GM12878 (cell line): Measurements from ENCODE around the gene IDH3A. TPM values are rescaled to one million over a fixed set of nuclear protein-coding genes. Genes with fewer than 3 reads are reported as not detected.

ENCODE experiments used
- ATAC-seq: fragments of 200-7000 bp; cut with Tn5 transposase; 3 replicates; pipeline ENCODE4 v1.9.1; 2020; ENCODE audit warnings: mild to moderate bottlenecking, moderate library complexity
- BruUV-seq: library from RNA; stranded (reverse); fragments of 400-500 nt; replicated peaks from 2 replicates; lab custom pipeline; 2021; lab: Mats Ljungman, UMichigan
- CTCF ChIA-PET: fragments of 300-600 bp; sonication (Branson Sonifier 250); formaldehyde crosslinking; extraction: SDS; loops from one replicate; lab custom pipeline; 2021; ENCODE audit warnings: inconsistent platforms; lab: Yijun Ruan, JAX
- POLR2A ChIA-PET: fragments of 350-600 bp; formaldehyde crosslinking; extraction: SDS; loops from one replicate; lab custom pipeline; 2021; ENCODE audit warnings: inconsistent platforms; lab: Charles Lee
- RAD21 ChIA-PET: fragments of 300-600 bp; sonication (Branson Sonifier 250); formaldehyde crosslinking; loops from one replicate; lab custom pipeline; 2023; ENCODE audit warnings: antibody characterized with exemption; ENCODE audit not compliant: unreplicated experiment; lab: Charles Lee
- SMC1A ChIA-PET: fragments of 300-600 bp; sonication (Branson Sonifier 250); formaldehyde crosslinking; loops from one replicate; lab custom pipeline; 2023; ENCODE audit not compliant: unreplicated experiment, uncharacterized antibody; lab: Charles Lee
- DNase-seq: peaks from one replicate; pipeline ENCODE4 v3.0.0-alpha.2; 2011; ENCODE audit warnings: low read depth, low spot score
- FAIRE-seq: peaks from 3 replicates; lab custom pipeline; 2011; peaks lifted over from hg19 to GRCh38; lab: Jason Lieb, UNC
- H2AFZ ChIP-seq: 2 replicates; pipeline ENCODE4 v1.6.0; 2011; ENCODE audit warnings: low read depth, low read length, control low read depth; ENCODE audit not compliant: control insufficient read depth
- H3K27ac ChIP-seq: 2 replicates; pipeline ENCODE4 v1.5.1; 2011; ENCODE audit warnings: control low read depth; ENCODE audit not compliant: control insufficient read depth, insufficient read depth
- H3K27me3 ChIP-seq, 2 experiments: replicated peaks in 1 of 2; 2 replicates each; pipeline versions ENCODE4 v1.6.0 to v1.6.1; 2011; ENCODE audit warnings: low read length in 1 of 2; ENCODE audit not compliant: control insufficient read depth in 2 of 2, insufficient read depth in 2 of 2
- H3K36me3 ChIP-seq, 2 experiments: 2 replicates each; pipeline ENCODE4 v1.5.1; 2011; ENCODE audit warnings: low read length in 1 of 2; ENCODE audit not compliant: control insufficient read depth in 2 of 2, insufficient read depth in 2 of 2
- H3K4me1 ChIP-seq: 2 replicates; pipeline ENCODE4 v1.6.1; 2011; ENCODE audit warnings: mild to moderate bottlenecking, low read length, moderate library complexity, mixed read lengths; ENCODE audit not compliant: control insufficient read depth, insufficient read depth
- H3K4me2 ChIP-seq: 2 replicates; pipeline ENCODE4 v1.6.0; 2011; ENCODE audit warnings: control low read depth; ENCODE audit not compliant: control insufficient read depth, insufficient read depth
- H3K4me3 ChIP-seq: fragments of 200-600 bp; sonication (generic); 2 replicates; pipeline ENCODE4 v1.5.1; 2016
- H3K79me2 ChIP-seq: 2 replicates; pipeline ENCODE4 v1.6.0; 2011; ENCODE audit warnings: low read length; ENCODE audit not compliant: control insufficient read depth, insufficient read depth
- H3K9ac ChIP-seq: 2 replicates; pipeline ENCODE4 v1.8.0; 2011; ENCODE audit warnings: low read length, control low read depth, mixed read lengths; ENCODE audit not compliant: control insufficient read depth, insufficient read depth
- H3K9me3 ChIP-seq: replicated peaks from 3 replicates; pipeline ENCODE4 v1.5.1; 2011; ENCODE audit warnings: mild to moderate bottlenecking, low read length; ENCODE audit not compliant: control insufficient read depth, insufficient read depth
- H4K20me1 ChIP-seq: 2 replicates; pipeline ENCODE4 v1.6.0; 2011; ENCODE audit not compliant: control insufficient read depth, insufficient read depth
- MTA2 ChIP-seq: fragments of 450-650 bp; IDR thresholded peaks from 2 replicates; pipeline ENCODE4 v1.6.1; 2016; ENCODE audit warnings: low read depth, mild to moderate bottlenecking, moderate library complexity
- NFXL1 ChIP-seq: fragments of 450-650 bp; IDR thresholded peaks from 2 replicates; pipeline ENCODE4 v1.6.1; 2017; ENCODE audit warnings: antibody characterized with exemption, mild to moderate bottlenecking, borderline replicate concordance
- NFYA ChIP-seq: IDR thresholded peaks from 2 replicates; pipeline ENCODE4 v1.6.1; 2011; ENCODE audit warnings: low read depth, mild to moderate bottlenecking, low read length, improper control_type of control experiment, borderline replicate concordance
- STAT3 ChIP-seq: IDR thresholded peaks from 2 replicates; pipeline ENCODE4 v1.6.1; 2011; ENCODE audit warnings: low read depth, low read length, improper control_type of control experiment
- TCF12 ChIP-seq: IDR thresholded peaks from 2 replicates; pipeline ENCODE4 v1.6.1; 2011; ENCODE audit warnings: low read depth, mild to moderate bottlenecking, low read length
- ZNF384 ChIP-seq: IDR thresholded peaks from 2 replicates; pipeline ENCODE4 v1.6.1; 2012; ENCODE audit warnings: low read depth, mild to moderate bottlenecking, low read length, improper control_type of control experiment, borderline replicate concordance
- WGBS: methylation state at CpG from one replicate; pipeline ENCODE4 v1.1.6; 2016; ENCODE audit warnings: low lambda C conversion rate; ENCODE audit not compliant: insufficient replicate concordance, insufficient coverage; ENCODE audit errors: missing lambda C conversion rate; 5-methylcytosine and 5-hydroxymethylcytosine counted together
- in situ Hi-C: fragments of 300-500 bp; cut with MboI; formaldehyde crosslinking; loops from 9 replicates; pipeline ENCODE4 v1.14.3; 2018; ENCODE audit warnings: mixed read lengths
- intact Hi-C: fragments of 100-400 bp; cut with micrococcal nuclease; formaldehyde crosslinking; loops from one replicate; pipeline ENCODE4 v1.14.2; 2022; ENCODE audit not compliant: unreplicated experiment
- polyA plus RNA-seq, 11 experiments: library from polyadenylated mRNA; depleted of rRNA in 4 of 11; unstranded in 6 of 11; stranded (reverse) in 5 of 11; fragments of >200 nt; fragmentation: Nextera tagmentation in 4 of 11; fragmentation: Illumina TruSeq in 1 of 11; extraction: Ambion mirVana in 4 of 11; extraction: Trizol in 1 of 11; gene quantifications; 1 replicate in 1 of 11; 2 replicates in 10 of 11; pipeline versions ENCODE4 v1.2.1 to v1.2.3, GENCODE V29; 2011 to 2016; ENCODE audit warnings: inconsistent platforms in 2 of 11, missing spikeins in 2 of 11, low read depth in 1 of 11
- total RNA-seq, 4 experiments: library from RNA; depleted of rRNA in 3 of 4; stranded (reverse); fragments of >200 nt in 3 of 4; fragmentation: Illumina TruSeq in 1 of 4; extraction: Trizol in 1 of 4; gene quantifications; 2 replicates each; pipeline versions ENCODE4 v1.2.1 to v1.2.3, GENCODE V29; 2013 to 2021
- TF ChIP-seq, protein P1 (sequence below): fragments of 450-650 bp; IDR thresholded peaks from 2 replicates; pipeline ENCODE4 v1.6.1; 2017; ENCODE audit warnings: mild to moderate bottlenecking, moderate library complexity
- TF ChIP-seq, protein P2 (sequence below): IDR thresholded peaks from 2 replicates; pipeline ENCODE4 v1.6.1; 2011; ENCODE audit warnings: borderline replicate concordance, low read depth, mild to moderate bottlenecking, moderate library complexity, low read length; ENCODE audit not compliant: insufficient read depth, poor library complexity, severe bottlenecking
- TF ChIP-seq, protein P3 (sequence below): fragments of 450-650 bp; IDR thresholded peaks from 2 replicates; pipeline ENCODE4 v1.6.1; 2017; ENCODE audit warnings: antibody characterized with exemption, mild to moderate bottlenecking, moderate library complexity

Gene IDH3A
- total and polyA plus RNA-seq, 10 of the 15 experiments (the other 5 are each of a cell fraction or from before 2014, with no cell fraction given) = 83.9 to 254 (median 195) TPM

DNA sequence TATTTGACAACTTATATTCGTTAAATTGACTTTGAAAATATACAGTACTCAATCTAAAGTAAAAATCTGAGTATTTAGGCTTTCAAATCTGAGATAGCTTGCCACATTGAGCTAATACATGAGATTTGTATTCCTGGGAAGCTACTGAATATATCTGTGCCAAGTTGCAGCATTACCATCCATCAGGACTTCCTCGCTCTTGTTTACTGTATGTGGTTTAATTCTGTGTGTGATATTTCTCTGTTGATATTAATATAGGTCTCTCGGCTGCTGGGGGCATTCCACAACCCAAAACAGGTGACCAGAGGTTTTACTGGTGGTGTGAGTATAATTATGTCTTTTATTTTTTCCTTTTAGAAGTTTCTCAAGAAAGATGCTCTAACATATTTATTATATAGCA lies 5.8 kb downstream of the IDH3A start:
- TF ChIP-seq, protein P1, sequence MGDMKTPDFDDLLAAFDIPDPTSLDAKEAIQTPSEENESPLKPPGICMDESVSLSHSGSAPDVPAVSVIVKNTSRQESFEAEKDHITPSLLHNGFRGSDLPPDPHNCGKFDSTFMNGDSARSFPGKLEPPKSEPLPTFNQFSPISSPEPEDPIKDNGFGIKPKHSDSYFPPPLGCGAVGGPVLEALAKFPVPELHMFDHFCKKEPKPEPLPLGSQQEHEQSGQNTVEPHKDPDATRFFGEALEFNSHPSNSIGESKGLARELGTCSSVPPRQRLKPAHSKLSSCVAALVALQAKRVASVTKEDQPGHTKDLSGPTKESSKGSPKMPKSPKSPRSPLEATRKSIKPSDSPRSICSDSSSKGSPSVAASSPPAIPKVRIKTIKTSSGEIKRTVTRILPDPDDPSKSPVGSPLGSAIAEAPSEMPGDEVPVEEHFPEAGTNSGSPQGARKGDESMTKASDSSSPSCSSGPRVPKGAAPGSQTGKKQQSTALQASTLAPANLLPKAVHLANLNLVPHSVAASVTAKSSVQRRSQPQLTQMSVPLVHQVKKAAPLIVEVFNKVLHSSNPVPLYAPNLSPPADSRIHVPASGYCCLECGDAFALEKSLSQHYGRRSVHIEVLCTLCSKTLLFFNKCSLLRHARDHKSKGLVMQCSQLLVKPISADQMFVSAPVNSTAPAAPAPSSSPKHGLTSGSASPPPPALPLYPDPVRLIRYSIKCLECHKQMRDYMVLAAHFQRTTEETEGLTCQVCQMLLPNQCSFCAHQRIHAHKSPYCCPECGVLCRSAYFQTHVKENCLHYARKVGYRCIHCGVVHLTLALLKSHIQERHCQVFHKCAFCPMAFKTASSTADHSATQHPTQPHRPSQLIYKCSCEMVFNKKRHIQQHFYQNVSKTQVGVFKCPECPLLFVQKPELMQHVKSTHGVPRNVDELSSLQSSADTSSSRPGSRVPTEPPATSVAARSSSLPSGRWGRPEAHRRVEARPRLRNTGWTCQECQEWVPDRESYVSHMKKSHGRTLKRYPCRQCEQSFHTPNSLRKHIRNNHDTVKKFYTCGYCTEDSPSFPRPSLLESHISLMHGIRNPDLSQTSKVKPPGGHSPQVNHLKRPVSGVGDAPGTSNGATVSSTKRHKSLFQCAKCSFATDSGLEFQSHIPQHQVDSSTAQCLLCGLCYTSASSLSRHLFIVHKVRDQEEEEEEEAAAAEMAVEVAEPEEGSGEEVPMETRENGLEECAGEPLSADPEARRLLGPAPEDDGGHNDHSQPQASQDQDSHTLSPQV = no peak
- TF ChIP-seq STAT3 = no peak
- no peak for TF ChIP-seq MTA2
- TF ChIP-seq TCF12 = no peak
- TF ChIP-seq NFYA = no peak
- TF ChIP-seq, protein P2, sequence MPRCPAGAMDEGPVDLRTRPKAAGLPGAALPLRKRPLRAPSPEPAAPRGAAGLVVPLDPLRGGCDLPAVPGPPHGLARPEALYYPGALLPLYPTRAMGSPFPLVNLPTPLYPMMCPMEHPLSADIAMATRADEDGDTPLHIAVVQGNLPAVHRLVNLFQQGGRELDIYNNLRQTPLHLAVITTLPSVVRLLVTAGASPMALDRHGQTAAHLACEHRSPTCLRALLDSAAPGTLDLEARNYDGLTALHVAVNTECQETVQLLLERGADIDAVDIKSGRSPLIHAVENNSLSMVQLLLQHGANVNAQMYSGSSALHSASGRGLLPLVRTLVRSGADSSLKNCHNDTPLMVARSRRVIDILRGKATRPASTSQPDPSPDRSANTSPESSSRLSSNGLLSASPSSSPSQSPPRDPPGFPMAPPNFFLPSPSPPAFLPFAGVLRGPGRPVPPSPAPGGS = no peak
- TF ChIP-seq NFXL1 = no peak
- TF ChIP-seq, protein P3, sequence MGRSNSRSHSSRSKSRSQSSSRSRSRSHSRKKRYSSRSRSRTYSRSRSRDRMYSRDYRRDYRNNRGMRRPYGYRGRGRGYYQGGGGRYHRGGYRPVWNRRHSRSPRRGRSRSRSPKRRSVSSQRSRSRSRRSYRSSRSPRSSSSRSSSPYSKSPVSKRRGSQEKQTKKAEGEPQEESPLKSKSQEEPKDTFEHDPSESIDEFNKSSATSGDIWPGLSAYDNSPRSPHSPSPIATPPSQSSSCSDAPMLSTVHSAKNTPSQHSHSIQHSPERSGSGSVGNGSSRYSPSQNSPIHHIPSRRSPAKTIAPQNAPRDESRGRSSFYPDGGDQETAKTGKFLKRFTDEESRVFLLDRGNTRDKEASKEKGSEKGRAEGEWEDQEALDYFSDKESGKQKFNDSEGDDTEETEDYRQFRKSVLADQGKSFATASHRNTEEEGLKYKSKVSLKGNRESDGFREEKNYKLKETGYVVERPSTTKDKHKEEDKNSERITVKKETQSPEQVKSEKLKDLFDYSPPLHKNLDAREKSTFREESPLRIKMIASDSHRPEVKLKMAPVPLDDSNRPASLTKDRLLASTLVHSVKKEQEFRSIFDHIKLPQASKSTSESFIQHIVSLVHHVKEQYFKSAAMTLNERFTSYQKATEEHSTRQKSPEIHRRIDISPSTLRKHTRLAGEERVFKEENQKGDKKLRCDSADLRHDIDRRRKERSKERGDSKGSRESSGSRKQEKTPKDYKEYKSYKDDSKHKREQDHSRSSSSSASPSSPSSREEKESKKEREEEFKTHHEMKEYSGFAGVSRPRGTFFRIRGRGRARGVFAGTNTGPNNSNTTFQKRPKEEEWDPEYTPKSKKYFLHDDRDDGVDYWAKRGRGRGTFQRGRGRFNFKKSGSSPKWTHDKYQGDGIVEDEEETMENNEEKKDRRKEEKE = no peak
- TF ChIP-seq ZNF384 = no peak
- TF ChIP-seq, all 136 proteins: peak for 0

More for the DNA sequence above, 5.8 kb downstream of the IDH3A start:
- SMC1A ChIA-PET = interaction anchor here (0.7 to 7.0 kb wide), 10 partner anchors 11 to 283 kb away, joined by 3 to 59 read pairs (median 6); partner anchors contain the start of genes IREB2 and SKIC8
- Histone ChIP-seq H3K79me2 (peaks cover 54% of the 10 kb centered on the region), H4K20me1 (no peaks in the 10 kb centered on the region), H3K4me3 (no peak overlapping the region), H3K27me3 (no peaks in the 10 kb centered on the region), H3K27ac (no peak overlapping the region), H3K9ac (no peak overlapping the region), H3K36me3 (peaks cover 2 to 24% of the 10 kb centered on the region in 2 experiments), H3K9me3 (no peaks in the 10 kb centered on the region), H2AFZ (no peak overlapping the region), H3K4me2 (peak overlapping the region; percentile 4; the same call in 1 of the 2 replicates), H3K4me1 (peaks cover 6% of the 10 kb centered on the region)
- DNase-seq = no peak
- peak; percentile 17; the same call in 2 of the 3 replicates for ATAC-seq
- RAD21 ChIA-PET = interaction anchor here (0.8 to 3.1 kb wide), 5 partner anchors 12 to 40 kb away, joined by 4 to 18 read pairs (median 6); no protein-coding TSS in a partner anchor
- in situ Hi-C loops = loop anchor here (25.0 kb wide), 1 partner anchor 832 kb away; no protein-coding TSS in a partner anchor
- POLR2A ChIA-PET = interaction anchor here (1.0 to 3.1 kb wide), 6 partner anchors 12 to 24 kb away, joined by 3 to 19 read pairs (median 9); partner anchors contain the start of gene CIB2
- FAIRE-seq = no peak
- intact Hi-C loops = no loop called here
- WGBS = 96% methylated on average over 3 of the region's 3 CpGs
- no TSS peak for BruUV-seq
- CTCF ChIA-PET = interaction anchor here (1.0 to 3.1 kb wide), 5 partner anchors 17 to 41 kb away, joined by 3 to 14 read pairs (median 5); partner anchors contain the start of gene CIB2
